Measurements from ENCODE around the gene YTHDC2.

DNA sequence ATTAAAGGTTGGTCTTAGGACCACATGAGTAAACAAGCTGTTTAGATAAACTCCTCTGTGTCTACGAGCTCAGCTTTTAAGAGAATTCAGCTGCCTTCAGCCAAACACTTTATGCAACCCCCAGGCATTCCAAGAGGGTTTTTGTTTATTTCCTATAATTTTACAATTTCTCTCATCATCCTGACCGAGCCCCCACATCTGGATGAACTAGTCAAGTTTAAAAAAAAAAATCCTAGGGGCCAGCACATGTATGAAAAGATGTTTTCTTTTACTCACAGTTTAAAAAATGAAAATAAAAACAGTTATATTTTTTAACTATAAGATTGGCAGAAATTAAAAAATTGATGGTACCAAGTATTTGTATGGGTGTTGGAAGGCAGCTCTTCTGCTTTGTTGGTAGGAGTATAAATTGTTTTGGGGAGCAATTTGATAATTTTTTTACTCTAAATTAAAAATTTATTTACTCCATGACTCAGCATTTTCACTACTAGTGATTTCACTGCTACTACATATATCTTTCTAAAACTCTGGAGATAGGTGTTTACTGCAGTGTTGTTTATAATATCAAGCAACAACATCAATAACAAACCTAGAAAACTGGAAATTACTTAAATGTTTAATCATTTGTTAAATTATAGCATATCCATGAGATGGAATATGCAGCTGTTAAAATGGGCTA is 18.1 kb downstream of the YTHDC2 start:
- TF ChIP-seq, protein P1, sequence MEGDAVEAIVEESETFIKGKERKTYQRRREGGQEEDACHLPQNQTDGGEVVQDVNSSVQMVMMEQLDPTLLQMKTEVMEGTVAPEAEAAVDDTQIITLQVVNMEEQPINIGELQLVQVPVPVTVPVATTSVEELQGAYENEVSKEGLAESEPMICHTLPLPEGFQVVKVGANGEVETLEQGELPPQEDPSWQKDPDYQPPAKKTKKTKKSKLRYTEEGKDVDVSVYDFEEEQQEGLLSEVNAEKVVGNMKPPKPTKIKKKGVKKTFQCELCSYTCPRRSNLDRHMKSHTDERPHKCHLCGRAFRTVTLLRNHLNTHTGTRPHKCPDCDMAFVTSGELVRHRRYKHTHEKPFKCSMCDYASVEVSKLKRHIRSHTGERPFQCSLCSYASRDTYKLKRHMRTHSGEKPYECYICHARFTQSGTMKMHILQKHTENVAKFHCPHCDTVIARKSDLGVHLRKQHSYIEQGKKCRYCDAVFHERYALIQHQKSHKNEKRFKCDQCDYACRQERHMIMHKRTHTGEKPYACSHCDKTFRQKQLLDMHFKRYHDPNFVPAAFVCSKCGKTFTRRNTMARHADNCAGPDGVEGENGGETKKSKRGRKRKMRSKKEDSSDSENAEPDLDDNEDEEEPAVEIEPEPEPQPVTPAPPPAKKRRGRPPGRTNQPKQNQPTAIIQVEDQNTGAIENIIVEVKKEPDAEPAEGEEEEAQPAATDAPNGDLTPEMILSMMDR (IDR thresholded peaks at IDR 0.05), result no peak
- TF ChIP-seq POLR2A (IDR thresholded peaks at IDR 0.05), result no peak
